ENCODE results near the gene PROCA1.
"Not testable (repeated sequence)": the region's sequence is repeated elsewhere in the genome, so short reads cannot be mapped to it uniquely, and the experiment has no call there.

The PROCA1 gene

DNA sequence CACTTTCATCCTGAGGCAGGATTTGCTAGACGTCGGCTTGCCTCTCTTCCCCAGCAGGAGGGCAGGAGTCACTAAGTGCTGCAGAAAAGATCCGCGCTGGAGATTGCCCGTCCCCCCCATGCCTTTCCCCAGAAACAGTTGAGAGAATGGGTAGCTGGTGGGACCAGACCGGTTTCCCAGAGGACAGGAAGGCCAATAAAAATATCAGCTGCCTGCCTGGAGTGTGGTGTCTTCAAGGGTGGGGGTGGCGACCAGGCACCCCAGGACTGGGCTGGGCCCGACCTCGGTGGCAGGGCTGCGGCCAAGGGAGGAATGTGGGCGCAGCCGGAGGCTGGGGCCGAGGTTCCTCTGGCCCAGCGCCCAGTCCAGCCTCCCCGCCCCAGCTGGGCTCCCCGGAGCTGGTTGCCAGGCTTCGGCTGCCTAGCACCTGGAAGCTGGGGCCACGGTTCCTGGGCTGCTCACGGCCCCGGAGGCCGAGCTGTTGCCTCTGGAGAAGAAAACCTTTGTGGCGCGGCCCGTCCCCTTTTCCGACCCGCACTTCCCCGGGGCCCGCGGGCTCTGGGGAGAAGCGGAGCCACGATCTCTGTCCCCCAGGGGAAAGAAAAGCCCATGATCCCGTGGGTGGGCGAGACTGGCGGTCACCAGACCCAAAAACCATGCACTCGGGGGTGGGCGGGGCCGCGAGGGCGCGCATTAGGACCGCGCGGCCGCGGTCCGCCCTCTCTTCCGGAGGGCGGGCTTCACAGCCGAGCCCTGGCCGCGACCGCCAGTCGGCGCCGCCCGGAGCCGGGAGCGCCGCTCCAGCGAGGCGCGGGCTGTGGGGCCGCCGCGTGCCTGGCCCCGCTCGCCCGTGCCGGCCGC is 31.8 kb upstream of the PROCA1 start, which contains the start of gene TRAF4:
Gene TRAF4 (plus strand): TSS at position 769 of the 861 bp plus-strand sequence. CDS start 102 bp downstream, outside the sequence.
- DNase-seq, result peak; percentile 80 to 92

GRCh38 chr17:28741358-28742349 is 30.0 kb upstream of the PROCA1 start:
- DNase-seq, result peak; percentile 46 to 67

- no peak for DNase-seq
Measured at GRCh38 chr17:28740406-28741357, 29.0 kb upstream of the PROCA1 start.

- DNase-seq, result no peak
Measured at GRCh38 chr17:28738680-28739384, 27.1 kb upstream of the PROCA1 start.

GRCh38 chr17:28737770-28738679 is 26.3 kb upstream of the PROCA1 start:
- no peak for DNase-seq

GRCh38 chr17:28737316-28737715 is 25.6 kb upstream of the PROCA1 start:
- DNase-seq, result no peak

DNA sequence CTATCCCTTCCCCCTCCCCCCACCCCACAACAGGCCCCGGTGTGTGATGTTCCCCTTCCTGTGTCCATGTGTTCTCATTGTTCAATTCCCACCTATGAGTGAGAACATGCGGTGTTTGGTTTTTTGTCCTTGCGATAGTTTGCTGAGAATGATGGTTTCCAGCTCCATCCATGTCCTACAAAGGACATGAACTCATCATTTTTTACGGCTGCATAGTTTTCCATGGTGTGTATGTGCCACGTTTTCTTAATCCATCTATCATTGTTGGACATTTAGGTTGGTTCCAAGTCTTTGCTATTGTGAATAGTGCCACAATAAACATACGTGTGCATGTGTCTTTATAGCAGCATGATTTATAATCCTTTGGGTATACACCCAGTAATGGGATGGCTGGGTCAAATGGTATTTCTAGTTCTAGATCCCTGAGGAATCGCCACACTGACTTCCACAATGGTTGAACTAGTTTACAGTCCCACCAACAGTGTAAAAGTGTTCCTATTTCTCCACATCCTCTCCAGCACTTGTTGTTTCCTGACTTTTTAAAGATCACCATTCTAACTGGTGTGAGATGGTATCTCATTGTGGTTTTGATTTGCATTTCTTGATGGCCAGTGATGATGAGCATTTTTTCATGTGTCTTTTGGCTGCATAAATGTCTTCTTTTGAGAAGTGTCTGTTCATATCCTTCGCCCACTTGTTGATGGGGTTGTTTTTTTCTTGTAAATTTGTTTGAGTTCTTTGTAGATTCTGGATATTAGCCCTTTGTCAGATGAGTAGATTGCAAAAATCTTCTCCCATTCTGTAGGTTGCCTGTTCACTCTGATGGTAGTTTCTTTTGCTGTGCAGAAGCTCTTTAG is 24.5 kb upstream of the PROCA1 start:
- not testable (repeated sequence) for DNase-seq

- DNase-seq, result no peak
Measured at GRCh38 chr17:28735242-28735722, 23.6 kb upstream of the PROCA1 start.

GRCh38 chr17:28734712-28735241 is 23.1 kb upstream of the PROCA1 start:
- DNase-seq, result no peak

DNA sequence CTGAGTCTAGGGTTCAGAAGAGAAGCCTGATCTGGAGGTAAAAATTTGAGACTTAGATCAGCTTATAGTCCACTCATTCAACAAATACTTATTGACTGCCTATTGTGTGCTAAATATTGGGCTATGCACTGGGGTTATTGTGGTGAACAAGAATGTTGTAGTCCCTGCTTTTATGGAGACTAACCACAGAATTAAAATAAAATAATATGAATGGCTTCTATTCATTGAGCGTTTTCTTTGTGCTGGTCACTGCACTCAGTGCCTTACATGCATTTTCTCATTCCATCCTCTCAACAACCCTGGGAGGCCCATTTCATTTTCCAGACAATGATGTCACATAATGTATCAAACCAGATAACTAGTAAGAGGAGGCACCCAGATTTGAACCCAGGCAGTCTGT is 21.7 kb upstream of the PROCA1 start:
- DNase-seq, result no peak

DNA sequence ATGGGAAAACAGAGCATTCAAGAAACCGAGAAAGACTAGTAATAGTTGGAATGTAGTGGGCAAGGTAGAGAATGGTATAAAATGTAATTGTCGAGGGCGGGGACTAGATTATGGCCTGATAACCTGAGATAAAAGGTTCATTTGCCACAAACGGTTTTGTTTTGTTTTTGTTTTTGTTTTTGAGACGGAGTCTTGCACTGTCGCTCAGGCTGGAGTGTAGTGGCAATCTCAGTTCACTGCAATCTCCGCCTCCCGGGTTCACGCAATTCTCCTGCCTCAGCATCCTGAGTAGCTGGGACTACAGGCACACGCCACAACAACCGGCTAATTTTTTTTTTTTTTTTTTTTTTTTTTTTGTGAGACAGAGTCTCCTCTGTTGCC is 18.3 kb upstream of the PROCA1 start:
- no peak for DNase-seq

- DNase-seq, result peak; percentile 96 to 97
Measured at GRCh38 chr17:28728364-28729200, 16.9 kb upstream of the PROCA1 start, which contains the start of gene NEK8. Gene NEK8, plus strand, starts transcription at chr17:28728788. Its CDS starts 26 bp downstream, at chr17:28728814.

DNA sequence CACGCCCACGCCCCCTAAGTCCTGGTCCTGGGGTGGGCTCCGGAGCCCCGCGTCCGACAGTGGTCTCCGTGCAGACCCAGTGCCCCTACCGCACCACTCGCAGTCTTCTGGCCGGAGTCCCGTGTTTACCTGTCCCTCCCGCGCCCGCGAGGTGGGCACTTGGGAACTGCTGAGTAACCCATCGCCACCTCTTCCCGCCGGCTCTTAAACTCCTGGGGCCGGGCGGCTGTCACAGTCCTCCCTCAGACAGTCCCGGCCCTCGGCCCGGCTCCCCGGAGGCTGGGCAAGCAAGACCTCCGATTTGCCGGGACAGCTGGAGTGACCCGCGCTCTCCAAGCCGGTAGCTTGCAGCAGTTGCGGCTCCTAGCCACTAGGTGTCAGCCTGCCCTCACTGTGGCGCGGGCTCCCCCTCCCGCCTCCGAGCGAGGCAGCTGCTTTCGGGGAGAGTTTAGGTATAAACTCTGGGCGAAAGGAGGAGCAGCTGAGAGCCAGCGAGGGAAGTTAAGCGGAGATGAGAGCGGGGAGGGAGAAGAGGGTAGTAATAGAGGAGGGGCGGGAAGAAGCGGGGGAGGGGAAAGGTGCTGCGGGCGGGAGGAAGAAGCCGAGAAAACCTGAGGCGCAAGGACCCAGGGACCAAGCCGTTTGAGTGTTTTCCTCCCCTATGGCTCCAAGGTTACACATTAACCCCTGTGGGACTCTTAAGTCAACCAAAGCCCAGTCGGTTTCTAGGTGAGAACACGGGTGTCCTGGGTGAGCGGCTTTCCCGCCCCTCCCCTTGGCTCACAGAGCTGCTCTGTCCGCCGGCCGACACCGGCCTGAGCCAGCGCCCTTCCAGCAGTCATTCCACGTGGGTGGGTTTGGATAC is 15.2 kb upstream of the PROCA1 start:
- peak; percentile 100 for DNase-seq

- peak; percentile 82 to 85 for DNase-seq
Measured at GRCh38 chr17:28726226-28726626, 14.5 kb upstream of the PROCA1 start, which contains the start of gene TLCD1. Gene TLCD1, minus strand, starts transcription at chr17:28726233. Its CDS starts 136 bp downstream, at chr17:28726097.

- peak; percentile 91 to 92 for DNase-seq
Measured at GRCh38 chr17:28725660-28726225, 14.1 kb upstream of the PROCA1 start.

GRCh38 chr17:28725166-28725659 is 13.5 kb upstream of the PROCA1 start:
- peak; percentile 78 to 86 for DNase-seq
